ENCODE data around the gene CD6. TPM values are rescaled to one million over a fixed set of nuclear protein-coding genes. Genes with fewer than 3 reads are reported as not detected.
A peak's percentile ranks its signal among the peaks of the same experiment; 100 is the strongest.

Gene CD6
- total and polyA plus RNA-seq, 8 donors: 1.1 to 2.8 (median 1.4) TPM; not detected in 2

DNA sequence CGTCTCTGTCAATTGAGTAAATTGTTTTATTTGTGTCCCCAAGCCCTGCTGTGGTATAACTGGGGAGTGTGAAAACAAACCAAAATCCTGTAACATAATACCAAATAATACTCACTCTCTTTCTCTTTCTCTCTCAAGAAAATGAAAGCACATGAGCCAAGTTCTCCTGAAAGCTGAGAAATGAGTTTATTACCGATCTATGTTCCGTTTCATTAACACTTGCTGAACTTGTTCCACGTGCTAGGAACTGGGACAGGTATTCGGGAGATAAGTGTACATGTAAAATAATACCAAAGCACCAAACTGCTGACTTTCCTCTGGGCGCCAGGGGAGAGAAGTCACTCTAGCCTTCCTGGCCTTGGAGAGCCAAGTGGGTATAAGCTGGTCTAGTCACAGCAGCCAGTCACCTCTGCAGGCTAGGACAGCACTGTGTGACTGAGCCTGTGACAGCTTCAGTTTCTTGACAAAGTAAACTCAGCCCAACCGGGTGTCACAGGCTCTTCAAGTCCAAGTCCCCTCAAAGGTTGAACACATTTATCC, 23.1 kb downstream of the CD6 start:
- Histone ChIP-seq H3K27me3 (peaks cover 0 to 13% (median 0%) of the 10 kb centered on the region in 3 donors), H3K9me3 (no peaks in the 10 kb centered on the region), H3K36me3 (no peaks in the 10 kb centered on the region), H3K27ac (peak overlapping the region in 1 of 5 donors; percentile 22), H3K4me1 (peaks cover 12 to 41% (median 31%) of the 10 kb centered on the region in 4 donors), H3K4me3 (no peak overlapping the region)
- peak in 1 of 2 donors; percentile 38 for DNase-seq
- TF ChIP-seq POLR2A (IDR thresholded peaks at IDR 0.05) (no peak), EP300 (IDR thresholded peaks at IDR 0.05) (no peak), CTCF (IDR thresholded peaks at IDR 0.05) (no peak), POLR2AphosphoS5 (IDR thresholded peaks at IDR 0.05) (no peak)
- 28 to 56% (median 33%) methylated on average over 7 of the region's 7 CpGs for WGBS, 5 donors
- intact Hi-C loops (cut with DNase I; ENCODE audit: low total_unique reads): no loop called here

GRCh38 chr11:60995798-60996197, 24.3 kb downstream of the CD6 start:
- DNase-seq: no peak
- Histone ChIP-seq H3K4me1 (peaks cover 12 to 41% (median 31%) of the 10 kb centered on the region in 4 donors), H3K9me3 (no peaks in the 10 kb centered on the region), H3K27me3 (peaks cover 0 to 13% (median 0%) of the 10 kb centered on the region in 3 donors), H3K4me3 (no peak overlapping the region), H3K36me3 (no peaks in the 10 kb centered on the region), H3K27ac (peak overlapping the region in 3 of 5 donors; percentile 43 to 67 (median 67))
- intact Hi-C loops (cut with DNase I; ENCODE audit: low total_unique reads): no loop called here
- WGBS, 5 donors: 44 to 64% (median 51%) methylated on average over 7 of the region's 7 CpGs
- TF ChIP-seq POLR2A (IDR thresholded peaks at IDR 0.05) (no peak), CTCF (IDR thresholded peaks at IDR 0.05) (no peak), EP300 (IDR thresholded peaks at IDR 0.05) (no peak), POLR2AphosphoS5 (IDR thresholded peaks at IDR 0.05) (no peak)

DNA sequence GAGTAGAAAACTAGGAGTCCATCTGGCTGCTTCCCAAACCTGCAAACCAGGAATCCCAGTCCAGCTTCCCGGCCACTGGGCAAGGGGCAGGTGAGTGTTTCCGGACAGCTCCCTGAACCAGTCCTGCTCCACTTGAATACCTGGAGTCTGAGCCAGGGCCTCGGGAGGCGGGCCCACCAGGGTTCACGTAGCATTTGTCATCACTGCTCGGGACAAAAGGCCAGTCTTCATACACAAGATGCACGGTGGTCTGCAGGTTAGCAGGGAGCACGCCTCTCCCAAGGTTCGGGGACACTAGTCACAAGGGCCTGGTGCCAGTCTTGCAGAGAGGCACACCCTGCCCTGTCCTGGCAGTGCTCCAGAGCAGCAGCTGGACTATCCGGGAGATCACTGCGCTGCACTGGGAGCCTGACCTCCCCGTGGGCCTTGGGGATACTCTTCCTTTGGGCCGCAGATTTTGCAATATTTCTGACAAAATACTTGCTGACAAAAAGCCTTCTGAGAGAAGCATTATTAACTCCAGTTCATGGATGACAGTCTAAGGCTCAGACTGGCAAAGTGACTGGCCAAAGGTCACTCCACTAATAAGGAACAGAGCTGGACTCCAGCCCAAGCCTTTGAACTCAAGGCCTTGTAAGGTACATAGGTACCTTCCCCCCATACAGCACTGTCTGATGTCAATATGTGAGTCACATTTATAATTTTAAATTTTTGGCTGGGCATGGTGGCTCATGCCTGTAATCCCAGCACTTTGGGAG, 25.1 kb downstream of the CD6 start:
- Histone ChIP-seq H3K4me3 (no peak overlapping the region), H3K9me3 (no peaks in the 10 kb centered on the region), H3K4me1 (peaks cover 12 to 41% (median 31%) of the 10 kb centered on the region in 4 donors), H3K27ac (peak overlapping the region in 4 of 5 donors; percentile 16 to 67 (median 55)), H3K27me3 (peaks cover 0 to 13% (median 0%) of the 10 kb centered on the region in 3 donors), H3K36me3 (no peaks in the 10 kb centered on the region)
- peak in 1 of 2 donors; percentile 78 for DNase-seq
- intact Hi-C loops (cut with DNase I; ENCODE audit: low total_unique reads): no loop called here
- TF ChIP-seq POLR2AphosphoS5 (IDR thresholded peaks at IDR 0.05) (peak in 1 of 3 donors; percentile 33), EP300 (IDR thresholded peaks at IDR 0.05) (no peak), POLR2A (IDR thresholded peaks at IDR 0.05) (no peak)
- 28 to 47% (median 39%) methylated on average over 9 to 13 of the region's 13 CpGs for WGBS, 5 donors

DNA sequence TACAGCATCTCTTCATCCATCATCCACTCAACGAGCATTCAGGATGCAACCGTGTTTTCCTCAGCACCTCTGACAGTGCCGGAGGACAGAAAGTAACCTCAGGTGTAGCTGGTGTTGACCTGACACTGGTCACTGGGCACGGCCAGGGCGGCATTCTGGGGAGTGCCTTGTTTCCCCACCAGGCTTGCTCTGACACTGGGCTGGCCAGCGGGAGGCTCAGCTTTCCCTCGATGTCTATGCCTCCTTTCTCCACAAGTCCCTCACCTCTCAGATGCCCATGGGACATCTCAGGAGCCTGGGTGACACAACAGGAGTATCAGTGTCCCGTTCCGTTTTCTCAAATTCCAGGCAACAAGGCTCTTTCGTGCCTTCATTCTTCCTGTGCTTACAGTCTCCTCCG, 28.9 kb downstream of the CD6 start:
- TF ChIP-seq EP300 (IDR thresholded peaks at IDR 0.05): no peak
- no peak for TF ChIP-seq CTCF (IDR thresholded peaks at IDR 0.05)
- TF ChIP-seq POLR2A (IDR thresholded peaks at IDR 0.05): no peak
- no peak for TF ChIP-seq POLR2AphosphoS5 (IDR thresholded peaks at IDR 0.05)
- DNase-seq: no peak
- intact Hi-C loops (cut with DNase I; ENCODE audit: low total_unique reads): no loop called here
- Histone ChIP-seq H3K4me3 (no peak overlapping the region), H3K4me1 (peaks cover 12 to 30% (median 27%) of the 10 kb centered on the region in 4 donors), H3K36me3 (no peaks in the 10 kb centered on the region), H3K27ac (no peak overlapping the region), H3K9me3 (no peaks in the 10 kb centered on the region), H3K27me3 (peaks cover 0 to 4% (median 0%) of the 10 kb centered on the region in 3 donors)
- WGBS, 5 donors: 76 to 84% (median 81%) methylated on average over 11 of the region's 11 CpGs

Measured in stomach (tissue), 9 donors.